MM.1S (cell line): Measurements from ENCODE around the gene AAK1.
"Not testable (repeated sequence)": the region's sequence is repeated elsewhere in the genome, so short reads cannot be mapped to it uniquely, and the experiment has no call there.

ENCODE experiments used
- DNase-seq: peaks from one replicate; pipeline ENCODE4 v3.0.0-alpha.2; 2015
- H2AFZ ChIP-seq: fragments of 300-600 bp; sonication (generic); 2 replicates; pipeline ENCODE4 v1.6.0; 2016; ENCODE audit warnings: antibody characterized with exemption, low read length
- H3F3A ChIP-seq: fragments of 300-600 bp; sonication (generic); 2 replicates; pipeline ENCODE4 v1.6.1; 2016; ENCODE audit warnings: mild to moderate bottlenecking, antibody characterized with exemption, low read length, moderate library complexity, mixed read lengths; ENCODE audit not compliant: insufficient read depth
- H3K27ac ChIP-seq: fragments of 300-600 bp; sonication (generic); 2 replicates; pipeline ENCODE4 v1.5.1; 2016; ENCODE audit warnings: mild to moderate bottlenecking, low read length
- H3K27me3 ChIP-seq: fragments of 300-600 bp; sonication (generic); replicated peaks from 2 replicates; pipeline ENCODE4 v1.6.0; 2016; ENCODE audit warnings: low read length; ENCODE audit not compliant: insufficient read depth
- H3K36me3 ChIP-seq: fragments of 300-600 bp; sonication (generic); replicated peaks from 2 replicates; pipeline ENCODE4 v1.6.1; 2016; ENCODE audit warnings: mild to moderate bottlenecking, low read length, mixed read lengths; ENCODE audit not compliant: insufficient read depth
- H3K4me1 ChIP-seq: fragments of 300-600 bp; sonication (generic); 2 replicates; pipeline ENCODE4 v1.6.1; 2016; ENCODE audit warnings: low read length, mixed read lengths
- H3K4me2 ChIP-seq: fragments of 300-600 bp; sonication (generic); 2 replicates; pipeline ENCODE4 v1.6.0; 2016; ENCODE audit warnings: low read depth, low read length
- H3K4me3 ChIP-seq: fragments of 300-600 bp; sonication (generic); 2 replicates; pipeline ENCODE4 v1.5.1; 2016; ENCODE audit warnings: low read length, mixed read lengths
- H3K79me2 ChIP-seq: fragments of 300-600 bp; sonication (generic); 2 replicates; pipeline ENCODE4 v1.6.1; 2016; ENCODE audit warnings: mixed run types, low read length, mixed read lengths
- H3K9ac ChIP-seq: fragments of 300-600 bp; sonication (generic); 2 replicates; pipeline ENCODE4 v1.6.1; 2016; ENCODE audit warnings: low read length, mixed read lengths
- H3K9me2 ChIP-seq: fragments of 300-600 bp; sonication (generic); replicated peaks from 2 replicates; pipeline ENCODE4 v1.6.1; 2016; ENCODE audit warnings: mild to moderate bottlenecking, low read length, mixed read lengths; ENCODE audit not compliant: insufficient read depth
- H3K9me3 ChIP-seq: fragments of 300-600 bp; sonication (generic); replicated peaks from 2 replicates; pipeline ENCODE4 v1.6.1; 2016; ENCODE audit warnings: mild to moderate bottlenecking, low read length, mixed read lengths; ENCODE audit not compliant: insufficient read depth
- H4K20me1 ChIP-seq: fragments of 300-600 bp; sonication (generic); 2 replicates; pipeline ENCODE4 v1.6.1; 2016; ENCODE audit warnings: mild to moderate bottlenecking, low read length, moderate library complexity, mixed read lengths; ENCODE audit not compliant: insufficient read depth
- EZH2 ChIP-seq: fragments of 300-600 bp; sonication (generic); optimal IDR thresholded peaks from 2 replicates; pipeline ENCODE3; 2017; ENCODE audit warnings: low read depth, mild to moderate bottlenecking, antibody characterized with exemption, low read length, mixed read lengths
- EZH2phosphoT487 ChIP-seq: fragments of 300-600 bp; sonication (generic); IDR thresholded peaks from 2 replicates; pipeline ENCODE4 v1.6.1; 2018; ENCODE audit warnings: antibody characterized with exemption, low read length
- TF ChIP-seq, protein P1 (sequence below): fragments of 300-600 bp; sonication (generic); IDR thresholded peaks from 2 replicates; pipeline ENCODE4 v1.5.1; 2016; ENCODE audit warnings: antibody characterized with exemption, low read length, mixed read lengths

Gene AAK1

DNA sequence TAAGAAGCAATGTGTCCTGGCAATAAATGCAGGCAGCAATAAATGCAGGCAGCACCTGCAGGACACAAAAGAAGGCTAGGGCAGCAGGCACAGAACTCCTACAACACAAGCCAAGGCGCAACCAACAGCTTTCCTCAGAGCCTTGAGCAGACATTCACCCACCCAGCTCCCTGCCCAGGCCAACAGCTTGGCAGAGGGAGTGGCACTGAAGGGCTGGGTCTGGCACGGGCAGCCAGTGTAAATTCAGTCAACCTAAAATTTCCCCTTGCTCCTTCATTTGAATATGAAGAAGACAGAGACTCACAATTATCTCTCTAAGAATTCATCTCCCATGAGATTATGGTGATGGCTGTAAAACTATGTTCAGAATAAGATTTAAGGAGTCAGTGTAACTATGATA, 35.4 kb downstream of the AAK1 start:
- Histone ChIP-seq H3F3A (no peaks in the 10 kb centered on the region), H3K36me3 (no peaks in the 10 kb centered on the region), H3K27ac (no peak overlapping the region), H3K9ac (no peak overlapping the region), H3K27me3 (no peaks in the 10 kb centered on the region), H3K4me1 (no peaks in the 10 kb centered on the region), H3K9me2 (no peaks in the 10 kb centered on the region), H3K4me3 (no peak overlapping the region), H3K79me2 (peaks cover 23% of the 10 kb centered on the region), H3K4me2 (no peak overlapping the region), H2AFZ (no peak overlapping the region), H4K20me1 (no peaks in the 10 kb centered on the region), H3K9me3 (no peaks in the 10 kb centered on the region)
- DNase-seq, result no peak
- no peak for TF ChIP-seq EZH2phosphoT487
- TF ChIP-seq, protein P1, sequence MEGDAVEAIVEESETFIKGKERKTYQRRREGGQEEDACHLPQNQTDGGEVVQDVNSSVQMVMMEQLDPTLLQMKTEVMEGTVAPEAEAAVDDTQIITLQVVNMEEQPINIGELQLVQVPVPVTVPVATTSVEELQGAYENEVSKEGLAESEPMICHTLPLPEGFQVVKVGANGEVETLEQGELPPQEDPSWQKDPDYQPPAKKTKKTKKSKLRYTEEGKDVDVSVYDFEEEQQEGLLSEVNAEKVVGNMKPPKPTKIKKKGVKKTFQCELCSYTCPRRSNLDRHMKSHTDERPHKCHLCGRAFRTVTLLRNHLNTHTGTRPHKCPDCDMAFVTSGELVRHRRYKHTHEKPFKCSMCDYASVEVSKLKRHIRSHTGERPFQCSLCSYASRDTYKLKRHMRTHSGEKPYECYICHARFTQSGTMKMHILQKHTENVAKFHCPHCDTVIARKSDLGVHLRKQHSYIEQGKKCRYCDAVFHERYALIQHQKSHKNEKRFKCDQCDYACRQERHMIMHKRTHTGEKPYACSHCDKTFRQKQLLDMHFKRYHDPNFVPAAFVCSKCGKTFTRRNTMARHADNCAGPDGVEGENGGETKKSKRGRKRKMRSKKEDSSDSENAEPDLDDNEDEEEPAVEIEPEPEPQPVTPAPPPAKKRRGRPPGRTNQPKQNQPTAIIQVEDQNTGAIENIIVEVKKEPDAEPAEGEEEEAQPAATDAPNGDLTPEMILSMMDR, result no peak
- no peak for TF ChIP-seq EZH2

DNA sequence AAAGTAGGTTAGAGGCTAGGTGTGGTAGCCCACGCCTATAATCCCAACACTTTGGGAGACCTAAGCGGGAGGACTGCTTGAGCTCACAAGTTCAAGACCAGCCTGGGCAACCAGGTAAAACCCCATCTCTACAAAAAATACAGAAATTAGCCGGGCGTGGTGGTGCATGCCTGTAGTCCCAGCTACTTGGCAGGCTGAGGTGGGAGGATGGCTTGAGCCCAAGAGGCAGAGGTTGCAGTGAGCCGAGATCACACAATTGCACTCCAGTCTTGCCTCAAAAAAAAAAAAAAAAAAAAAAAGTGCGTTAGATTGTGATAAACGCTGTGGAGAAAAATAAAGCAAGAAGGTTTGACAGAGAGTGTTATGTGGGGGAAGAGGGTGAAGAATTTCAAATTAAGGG, 36.8 kb downstream of the AAK1 start:
- H3K27ac ChIP-seq, DNase-seq, H3K4me2 ChIP-seq, H3K36me3 ChIP-seq, H3K27me3 ChIP-seq, H4K20me1 ChIP-seq, H3K9me3 ChIP-seq, H3K9me2 ChIP-seq, H3K4me1 ChIP-seq, H3F3A ChIP-seq, H3K9ac ChIP-seq, H2AFZ ChIP-seq, H3K4me3 ChIP-seq: not testable (repeated sequence)
- peaks cover 23% of the 10 kb centered on the region for H3K79me2 ChIP-seq

DNA sequence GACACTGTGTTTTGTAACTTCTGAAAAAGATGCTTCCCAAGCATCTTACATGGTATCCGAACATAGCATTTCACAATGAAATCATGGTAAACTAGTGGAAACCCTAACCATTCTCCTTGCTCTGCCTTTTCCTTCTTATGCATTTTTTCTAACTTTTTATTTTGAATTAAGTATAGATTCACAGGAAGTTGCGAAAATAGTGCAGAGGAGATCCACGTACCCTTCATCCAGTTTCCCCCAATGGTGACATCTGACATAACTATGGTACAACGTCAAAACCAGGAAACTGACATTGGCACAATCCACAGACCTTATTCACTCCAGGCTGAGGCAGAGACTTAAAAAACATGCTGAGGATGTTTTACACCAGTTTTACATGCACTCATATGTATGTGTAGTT, 38.3 kb downstream of the AAK1 start:
- H3K27ac ChIP-seq, result no peak overlapping the region
- no peaks in the 10 kb centered on the region for H3F3A ChIP-seq
- no peak overlapping the region for H3K4me2 ChIP-seq
- H3K9me2 ChIP-seq, result no peaks in the 10 kb centered on the region
- H3K9ac ChIP-seq, result no peak overlapping the region
- DNase-seq, result no peak
- H3K27me3 ChIP-seq, result no peaks in the 10 kb centered on the region
- H2AFZ ChIP-seq, result no peak overlapping the region
- H3K79me2 ChIP-seq, result peaks cover 29% of the 10 kb centered on the region
- H4K20me1 ChIP-seq, result no peaks in the 10 kb centered on the region
- H3K4me3 ChIP-seq, result no peak overlapping the region
- no peaks in the 10 kb centered on the region for H3K4me1 ChIP-seq
- TF ChIP-seq, protein P1, result no peak
- TF ChIP-seq EZH2phosphoT487, result no peak
- no peak for TF ChIP-seq EZH2
- no peaks in the 10 kb centered on the region for H3K9me3 ChIP-seq
- no peaks in the 10 kb centered on the region for H3K36me3 ChIP-seq

DNA sequence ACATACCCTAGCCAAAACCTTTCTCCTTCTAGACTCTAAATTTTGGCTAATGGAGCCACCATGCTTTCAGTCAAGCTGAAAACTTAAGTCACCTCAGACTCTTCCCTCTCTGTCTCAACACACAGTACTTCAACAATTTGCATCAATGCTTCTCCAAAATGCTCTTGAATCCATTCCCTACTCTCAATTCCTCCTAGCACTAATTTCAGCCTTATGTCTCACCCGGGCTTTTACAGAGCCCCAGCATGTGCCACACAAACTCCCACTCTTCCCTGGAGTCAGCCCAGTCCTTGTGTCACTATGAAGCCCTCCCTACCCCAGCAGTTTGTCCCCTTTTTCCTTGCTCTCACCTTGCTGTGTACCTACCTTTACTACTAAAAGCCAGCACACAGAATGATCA, 38.7 kb downstream of the AAK1 start:
- no peaks in the 10 kb centered on the region for H3K36me3 ChIP-seq

More for the DNA sequence above, 38.7 kb downstream of the AAK1 start:
- Histone ChIP-seq H3K79me2 (peaks cover 25% of the 10 kb centered on the region), H3K27ac (no peak overlapping the region), H3K4me2 (no peak overlapping the region), H3K9me3 (no peaks in the 10 kb centered on the region), H3K9ac (no peak overlapping the region), H3F3A (no peaks in the 10 kb centered on the region), H2AFZ (no peak overlapping the region), H3K4me1 (no peaks in the 10 kb centered on the region), H4K20me1 (no peaks in the 10 kb centered on the region), H3K27me3 (no peaks in the 10 kb centered on the region), H3K4me3 (no peak overlapping the region), H3K9me2 (no peaks in the 10 kb centered on the region)
- DNase-seq, result no peak
- TF ChIP-seq, protein P1, result no peak
- TF ChIP-seq EZH2phosphoT487, result no peak
- no peak for TF ChIP-seq EZH2
